RWPE2 (cell line): ENCODE results near the gene SLF1.

Source experiments
- ATAC-seq: fragments of 200-7000 bp; cut with Tn5 transposase; 3 replicates; pipeline ENCODE4 v1.9.1; 2021; ENCODE audit warnings: low read depth
- DNase-seq: peaks from one replicate; pipeline ENCODE4 v3.0.0-alpha.2; 2020; ENCODE audit warnings: low spot score
- H3K27ac ChIP-seq: fragments of 450-650 bp; 2 replicates; pipeline ENCODE4 v1.5.1; 2017; ENCODE audit warnings: mild to moderate bottlenecking; ENCODE audit not compliant: poor library complexity, severe bottlenecking
- H3K27me3 ChIP-seq: fragments of 250-450 bp; sonication (Bioruptor Pico); 2 replicates; pipeline ENCODE4 v1.5.1; 2021; ENCODE audit warnings: mild to moderate bottlenecking, moderate library complexity; ENCODE audit not compliant: insufficient read depth, poor library complexity, severe bottlenecking
- H3K36me3 ChIP-seq: fragments of 250-450 bp; sonication (Bioruptor Pico); 2 replicates; pipeline ENCODE4 v1.5.1; 2020; ENCODE audit warnings: low read depth, mild to moderate bottlenecking, moderate library complexity
- H3K4me1 ChIP-seq: fragments of 250-450 bp; sonication (Bioruptor Pico); 2 replicates; pipeline ENCODE4 v1.5.1; 2021; ENCODE audit warnings: mild to moderate bottlenecking, moderate library complexity; ENCODE audit not compliant: insufficient read depth, poor library complexity, severe bottlenecking
- H3K4me3 ChIP-seq: fragments of 250-450 bp; sonication (Bioruptor Pico); 2 replicates; pipeline ENCODE4 v1.5.1; 2021; ENCODE audit warnings: mild to moderate bottlenecking, moderate library complexity; ENCODE audit not compliant: severe bottlenecking
- H3K9me3 ChIP-seq: fragments of 250-450 bp; sonication (Bioruptor Pico); 2 replicates; pipeline ENCODE4 v1.5.1; 2021; ENCODE audit warnings: mild to moderate bottlenecking, moderate library complexity; ENCODE audit not compliant: severe bottlenecking
- TF ChIP-seq, protein P1 (sequence below): fragments of 450-650 bp; IDR thresholded peaks from one replicate; pipeline ENCODE4 v1.5.1; 2017; ENCODE audit warnings: mild to moderate bottlenecking, moderate library complexity; ENCODE audit not compliant: poor library complexity, severe bottlenecking

SLF1 gene

DNA sequence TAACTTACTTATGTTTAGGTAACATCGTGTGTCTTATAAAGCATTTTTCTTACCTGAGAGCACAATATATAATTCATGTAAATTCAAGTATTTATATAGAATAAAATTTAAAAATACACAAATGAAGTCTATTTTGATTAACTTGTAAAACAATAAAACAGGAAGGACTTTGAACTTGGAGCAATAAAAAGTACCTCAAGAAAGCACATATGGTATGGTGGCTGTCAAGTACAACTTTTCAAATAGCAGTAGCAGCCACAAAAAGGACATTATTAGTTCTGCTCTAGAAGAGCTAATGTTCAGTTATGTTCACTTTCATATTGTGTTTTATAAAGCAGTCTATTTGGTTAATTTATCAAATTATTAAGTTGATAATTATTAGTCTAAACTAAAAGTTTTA is 31.4 kb downstream of the SLF1 start:
- no peak for ATAC-seq
- peaks cover 29% of the 10 kb centered on the region for H3K36me3 ChIP-seq
- TF ChIP-seq, protein P1, sequence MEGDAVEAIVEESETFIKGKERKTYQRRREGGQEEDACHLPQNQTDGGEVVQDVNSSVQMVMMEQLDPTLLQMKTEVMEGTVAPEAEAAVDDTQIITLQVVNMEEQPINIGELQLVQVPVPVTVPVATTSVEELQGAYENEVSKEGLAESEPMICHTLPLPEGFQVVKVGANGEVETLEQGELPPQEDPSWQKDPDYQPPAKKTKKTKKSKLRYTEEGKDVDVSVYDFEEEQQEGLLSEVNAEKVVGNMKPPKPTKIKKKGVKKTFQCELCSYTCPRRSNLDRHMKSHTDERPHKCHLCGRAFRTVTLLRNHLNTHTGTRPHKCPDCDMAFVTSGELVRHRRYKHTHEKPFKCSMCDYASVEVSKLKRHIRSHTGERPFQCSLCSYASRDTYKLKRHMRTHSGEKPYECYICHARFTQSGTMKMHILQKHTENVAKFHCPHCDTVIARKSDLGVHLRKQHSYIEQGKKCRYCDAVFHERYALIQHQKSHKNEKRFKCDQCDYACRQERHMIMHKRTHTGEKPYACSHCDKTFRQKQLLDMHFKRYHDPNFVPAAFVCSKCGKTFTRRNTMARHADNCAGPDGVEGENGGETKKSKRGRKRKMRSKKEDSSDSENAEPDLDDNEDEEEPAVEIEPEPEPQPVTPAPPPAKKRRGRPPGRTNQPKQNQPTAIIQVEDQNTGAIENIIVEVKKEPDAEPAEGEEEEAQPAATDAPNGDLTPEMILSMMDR = no peak
- no peak for DNase-seq
- H3K9me3 ChIP-seq = peaks cover under 1% of the 10 kb centered on the region
- no peaks in the 10 kb centered on the region for H3K4me1 ChIP-seq
- H3K27me3 ChIP-seq = no peaks in the 10 kb centered on the region
- H3K4me3 ChIP-seq = no peak overlapping the region
- H3K27ac ChIP-seq = no peak overlapping the region

DNA sequence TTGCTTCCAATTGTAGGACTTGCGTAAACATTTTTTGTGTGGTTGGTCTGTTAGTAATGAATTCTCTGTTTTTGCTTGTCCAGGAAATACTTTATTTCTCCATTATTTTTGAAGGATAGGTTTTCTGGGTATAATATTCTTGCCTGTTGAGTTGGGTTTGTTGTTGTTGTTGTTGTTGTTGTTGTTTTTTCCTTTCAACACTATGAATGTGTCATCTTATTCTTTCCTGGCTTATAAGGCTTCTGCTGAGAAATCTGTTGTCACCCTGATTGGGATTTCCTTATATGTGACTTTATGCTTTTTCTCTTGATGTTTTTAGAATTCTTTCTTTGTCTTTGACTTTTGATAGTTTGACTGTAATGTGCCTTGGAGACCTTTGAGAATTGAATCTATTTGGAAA is 39.8 kb downstream of the SLF1 start:
- DNase-seq (no peak), ATAC-seq (no peak)
- H3K36me3 ChIP-seq = peaks cover 47% of the 10 kb centered on the region
- no peak overlapping the region for H3K27ac ChIP-seq
- H3K4me1 ChIP-seq = no peaks in the 10 kb centered on the region
- H3K4me3 ChIP-seq = no peak overlapping the region
- TF ChIP-seq, protein P1 = no peak
- H3K27me3 ChIP-seq = no peaks in the 10 kb centered on the region
- peaks cover 12% of the 10 kb centered on the region for H3K9me3 ChIP-seq

DNA sequence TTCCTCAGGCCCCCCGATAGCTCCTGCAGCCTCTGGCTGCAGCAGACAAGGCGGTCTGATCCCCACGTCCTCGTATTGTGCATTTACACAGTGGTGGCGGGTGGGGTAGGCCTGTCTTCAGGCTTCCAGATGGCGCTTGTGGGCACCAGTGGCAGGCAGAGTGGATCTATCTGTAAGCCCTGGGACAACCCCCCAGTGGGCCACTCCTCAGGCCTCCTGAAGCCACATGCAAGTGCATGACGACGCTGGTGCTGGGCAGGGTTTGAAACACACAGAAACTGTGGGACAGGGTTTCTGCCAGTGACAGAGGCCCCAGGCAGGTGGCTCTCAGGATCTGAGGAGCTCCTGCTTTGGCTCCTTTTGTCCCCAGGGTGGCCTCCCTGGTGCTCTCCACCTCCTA is 42.0 kb downstream of the SLF1 start:
- H3K36me3 ChIP-seq = peaks cover 48% of the 10 kb centered on the region
- H3K9me3 ChIP-seq = peaks cover 7% of the 10 kb centered on the region
- no peak for ATAC-seq
- H3K4me1 ChIP-seq = no peaks in the 10 kb centered on the region
- no peak overlapping the region for H3K4me3 ChIP-seq
- no peak overlapping the region for H3K27ac ChIP-seq
- peak; percentile 56 for DNase-seq
- TF ChIP-seq, protein P1 = no peak
- H3K27me3 ChIP-seq = no peaks in the 10 kb centered on the region

DNA sequence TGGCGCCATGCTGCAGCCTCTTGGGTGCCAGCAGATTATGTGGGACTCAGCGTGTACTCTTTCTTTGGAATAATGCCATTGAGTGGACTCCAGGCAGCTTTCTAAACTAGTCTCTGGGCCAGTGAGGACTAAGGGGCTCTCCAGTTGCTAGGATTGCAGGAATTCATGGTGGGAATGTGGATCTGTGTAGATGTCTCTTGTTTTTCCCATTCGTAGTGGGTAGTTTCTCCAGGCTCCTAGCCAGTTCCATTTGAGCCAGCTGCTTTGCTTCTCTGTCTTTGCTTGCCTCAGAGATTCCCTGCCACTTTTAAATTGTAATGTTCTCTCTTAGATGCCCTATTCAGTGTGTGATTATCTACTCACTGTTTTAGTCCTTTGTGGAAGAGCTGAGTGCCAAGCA is 42.6 kb downstream of the SLF1 start:
- Histone ChIP-seq H3K27me3 (no peaks in the 10 kb centered on the region), H3K9me3 (peaks cover 7% of the 10 kb centered on the region), H3K36me3 (peaks cover 45% of the 10 kb centered on the region), H3K4me3 (no peak overlapping the region), H3K27ac (no peak overlapping the region), H3K4me1 (no peaks in the 10 kb centered on the region)
- TF ChIP-seq, protein P1 = no peak
- no peak for ATAC-seq
- no peak for DNase-seq

DNA sequence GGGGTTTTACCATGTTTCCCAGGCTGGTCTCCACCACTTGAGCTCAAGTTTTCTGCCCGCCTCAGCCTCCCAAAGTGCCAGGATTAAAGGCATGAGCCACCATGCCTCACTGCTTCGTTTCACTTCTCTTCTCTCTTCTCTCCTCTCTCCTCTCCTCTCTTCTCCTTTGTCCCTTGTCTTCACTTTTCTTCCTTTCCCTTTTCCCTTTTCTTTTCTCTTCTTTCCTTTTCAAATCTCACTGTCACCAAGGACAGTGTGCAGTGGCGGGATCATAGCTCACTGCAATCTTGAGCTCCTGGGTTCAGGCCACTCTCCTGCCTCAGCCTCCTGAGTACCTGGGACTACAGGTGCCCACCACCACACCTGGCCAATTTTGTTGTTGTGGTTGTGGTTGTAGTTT is 49.5 kb downstream of the SLF1 start:
- peaks cover 42% of the 10 kb centered on the region for H3K36me3 ChIP-seq
- TF ChIP-seq, protein P1 = no peak
- no peaks in the 10 kb centered on the region for H3K9me3 ChIP-seq
- no peaks in the 10 kb centered on the region for H3K27me3 ChIP-seq
- no peak for DNase-seq
- H3K4me1 ChIP-seq = no peaks in the 10 kb centered on the region
- no peak overlapping the region for H3K27ac ChIP-seq
- H3K4me3 ChIP-seq = no peak overlapping the region
- ATAC-seq = no peak
